HG03558 (cell line): ENCODE results near the gene TNFRSF1B.

Experiments
- ATAC-seq: cut with Tn5 transposase; IDR thresholded peaks from one replicate; pipeline ENCODE4 v1.9.1; 2021; ENCODE audit warnings: moderate number of reproducible peaks; ENCODE audit not compliant: unreplicated experiment; ENCODE audit errors: extremely low read depth

TNFRSF1B gene

DNA sequence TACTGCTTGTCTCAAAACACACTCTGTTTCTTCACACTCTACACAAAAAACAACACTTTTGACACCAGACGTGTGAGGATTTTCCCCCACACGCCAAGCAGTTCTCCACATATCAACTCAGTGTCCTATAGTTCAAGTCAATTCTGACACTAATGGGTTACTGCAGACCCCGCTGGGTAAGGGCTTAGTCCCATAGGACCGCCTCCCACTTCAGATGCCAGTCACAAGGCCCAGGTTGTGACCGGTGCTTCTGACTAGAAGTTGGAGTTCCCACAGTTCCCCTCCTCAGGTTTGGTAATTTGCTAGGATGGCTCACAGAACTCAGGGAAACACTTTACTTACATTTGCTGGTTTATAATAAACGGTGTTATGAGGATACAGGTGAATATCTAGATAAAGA is 83.0 kb downstream of the TNFRSF1B start:
- ATAC-seq = no peak

DNA sequence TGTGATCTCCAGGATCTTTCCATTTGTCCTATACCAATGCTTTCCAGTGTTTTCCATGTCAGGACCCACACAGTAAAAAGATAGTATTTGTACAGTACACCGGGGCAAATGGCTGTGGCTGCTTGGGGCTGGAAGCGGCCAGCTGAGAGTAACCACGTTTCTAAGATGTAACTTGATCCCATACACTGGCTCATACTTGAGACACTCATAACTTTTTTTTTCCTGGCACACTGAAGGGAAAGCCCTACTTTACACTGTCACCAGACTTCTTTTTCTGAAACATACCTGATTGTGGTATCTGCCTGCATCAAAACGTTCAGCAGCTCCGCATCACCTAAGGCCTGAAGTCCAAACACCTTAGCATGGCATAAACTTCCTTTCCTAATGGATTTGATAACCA is 84.7 kb downstream of the TNFRSF1B start:
- ATAC-seq = no peak

DNA sequence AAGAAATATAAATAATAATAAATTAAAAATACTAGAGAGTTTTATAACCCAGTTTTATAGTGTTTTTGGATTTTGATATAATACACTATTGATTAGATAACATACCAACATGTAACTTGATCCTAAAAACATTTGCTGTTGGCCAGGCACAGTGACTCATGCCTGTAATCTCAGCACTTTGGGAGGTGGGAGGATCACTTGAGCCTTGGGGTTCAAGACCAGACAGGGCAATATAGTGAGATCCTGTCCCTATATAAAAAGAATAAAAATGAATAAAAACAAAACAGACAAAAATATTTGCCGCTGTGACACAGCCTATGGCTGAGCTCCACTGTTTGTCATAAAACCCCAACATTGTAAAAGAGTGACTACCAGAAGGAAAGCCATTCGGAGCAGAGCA is 89.1 kb downstream of the TNFRSF1B start:
- no peak for ATAC-seq

DNA sequence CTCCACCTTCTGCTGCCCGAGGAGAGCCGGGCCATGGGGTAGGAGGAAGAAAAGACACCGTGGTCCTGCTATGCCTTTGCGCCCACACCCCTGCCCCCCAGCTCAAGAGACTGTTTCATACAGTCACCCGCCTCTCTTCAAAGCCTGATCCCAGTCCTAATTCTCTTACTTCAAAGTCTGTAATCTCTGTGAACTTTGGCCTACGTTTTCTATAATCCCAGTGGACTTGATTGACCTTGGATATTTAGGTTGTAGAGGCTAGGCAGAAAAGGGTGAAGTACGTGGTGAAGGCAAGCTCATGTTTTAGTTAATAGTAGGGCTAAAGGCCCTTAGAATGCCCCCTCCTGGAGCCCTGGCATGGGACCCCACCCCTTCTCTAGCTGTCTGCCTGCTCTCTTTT is 91.5 kb downstream of the TNFRSF1B start:
- no peak for ATAC-seq
